ENCODE results near the gene BIRC3. TPM values are rescaled to one million over a fixed set of nuclear protein-coding genes. Genes with fewer than 3 reads are reported as not detected.

The BIRC3 gene
- total RNA-seq, 1 donor from 2014 or later: 2.8 TPM

GRCh38 chr11:102347462-102348370 lies 30.4 kb downstream of the BIRC3 start:
- Histone ChIP-seq H3K9me3 (no peaks in the 10 kb centered on the region), H3K4me3 (peak overlapping the region; percentile 78 to 81), H3K4me1 (peaks cover 2 to 3% of the 10 kb centered on the region in 2 donors), H3K36me3 (peaks cover 5 to 7% of the 10 kb centered on the region in 2 donors), H3K27me3 (no peaks in the 10 kb centered on the region), H3K27ac (peak overlapping the region; percentile 98)
- no peak for TF ChIP-seq CTCF (IDR thresholded peaks at IDR 0.05)
- DNase-seq (ENCODE audit: low spot score in 2 of 2): no peak
- intact Hi-C loops (cut with DNase I): loop anchor here (2.0 to 10.0 kb wide), 8 partner anchors 31 to 433 kb away; partner anchors contain the start of genes ANGPTL5, BIRC3, CEP126 and TMEM123

GRCh38 chr11:102357116-102357515 lies 39.8 kb downstream of the BIRC3 start:
- DNase-seq (ENCODE audit: low spot score in 2 of 2): no peak
- no peaks in the 10 kb centered on the region for H3K27me3 ChIP-seq
- no peaks in the 10 kb centered on the region for H3K4me1 ChIP-seq
- H3K9me3 ChIP-seq: no peaks in the 10 kb centered on the region
- no peak overlapping the region for H3K4me3 ChIP-seq
- H3K36me3 ChIP-seq: peaks cover 23 to 31% of the 10 kb centered on the region in 2 donors
- intact Hi-C loops (cut with DNase I): no loop called here
- no peak for TF ChIP-seq CTCF (IDR thresholded peaks at IDR 0.05)
- no peak overlapping the region for H3K27ac ChIP-seq

GRCh38 chr11:102359372-102359771 lies 42.1 kb downstream of the BIRC3 start:
- H3K27ac ChIP-seq: no peak overlapping the region
- TF ChIP-seq CTCF (IDR thresholded peaks at IDR 0.05): no peak
- no peak for DNase-seq (ENCODE audit: low spot score in 2 of 2)
- no peaks in the 10 kb centered on the region for H3K4me1 ChIP-seq
- no peaks in the 10 kb centered on the region for H3K9me3 ChIP-seq
- no peak overlapping the region for H3K4me3 ChIP-seq
- H3K27me3 ChIP-seq: no peaks in the 10 kb centered on the region
- intact Hi-C loops (cut with DNase I): no loop called here
- H3K36me3 ChIP-seq: peaks cover 39 to 44% of the 10 kb centered on the region in 2 donors

GRCh38 chr11:102360681-102361080 lies 43.4 kb downstream of the BIRC3 start:
- no peak for TF ChIP-seq CTCF (IDR thresholded peaks at IDR 0.05)
- H3K36me3 ChIP-seq: peaks cover 41 to 57% of the 10 kb centered on the region in 2 donors

GRCh38 chr11:102361086-102362031 lies 44.1 kb downstream of the BIRC3 start:
- Histone ChIP-seq H3K4me3 (no peak overlapping the region), H3K27ac (no peak overlapping the region), H3K36me3 (peaks cover 44 to 64% of the 10 kb centered on the region in 2 donors), H3K4me1 (no peaks in the 10 kb centered on the region), H3K9me3 (no peaks in the 10 kb centered on the region), H3K27me3 (no peaks in the 10 kb centered on the region)
- TF ChIP-seq CTCF (IDR thresholded peaks at IDR 0.05): no peak
- DNase-seq (ENCODE audit: low spot score in 2 of 2): no peak
- intact Hi-C loops (cut with DNase I): no loop called here

More at GRCh38 chr11:102360681-102361080, 43.4 kb downstream of the BIRC3 start:
- Histone ChIP-seq H3K27ac (no peak overlapping the region), H3K4me3 (no peak overlapping the region), H3K9me3 (no peaks in the 10 kb centered on the region), H3K4me1 (no peaks in the 10 kb centered on the region), H3K27me3 (no peaks in the 10 kb centered on the region)
- DNase-seq (ENCODE audit: low spot score in 2 of 2): no peak
- intact Hi-C loops (cut with DNase I): no loop called here

Measured in ascending aorta (tissue), 2 donors.